HepG2 (cell line): ENCODE measurements around the gene FADD. TPM values are rescaled to one million over a fixed set of nuclear protein-coding genes. Genes with fewer than 3 reads are reported as not detected.

Source experiments
- ATAC-seq: fragments of 200-7000 bp; cut with Tn5 transposase; 3 replicates; pipeline ENCODE4 v1.9.1; 2020; ENCODE audit warnings: mild to moderate bottlenecking, moderate library complexity
- BruUV-seq: library from RNA; stranded (reverse); fragments of 400-500 nt; replicated peaks from 2 replicates; lab custom pipeline; 2021; lab: Mats Ljungman, UMichigan
- CTCF ChIA-PET: fragments of 300-600 bp; formaldehyde crosslinking; extraction: SDS; loops from one replicate; lab custom pipeline; 2021; ENCODE audit warnings: low total read pairs, inconsistent platforms, low intra/inter-chr PET ratio; lab: Yijun Ruan, JAX
- POLR2A ChIA-PET: fragments of 350-600 bp; sonication (Branson Sonifier 250); formaldehyde crosslinking; loops from one replicate; lab custom pipeline; 2020; ENCODE audit warnings: antibody characterized with exemption, inconsistent platforms; lab: Yijun Ruan, JAX
- DNase-seq: peaks from one replicate; pipeline ENCODE4 v3.0.0-alpha.2; 2015; ENCODE audit warnings: low spot score
- FAIRE-seq: peaks from 3 replicates; lab custom pipeline; 2011; peaks lifted over from hg19 to GRCh38; lab: Jason Lieb, UNC
- H2AFZ ChIP-seq: one replicate; pipeline ENCODE4 v1.6.1; 2011; ENCODE audit warnings: low read length, inconsistent platforms
- H3K27ac ChIP-seq: fragments of 300-600 bp; 3 replicates; pipeline ENCODE4 v1.8.0; 2011; ENCODE audit warnings: mixed run types, mild to moderate bottlenecking, mixed read lengths, low read length, inconsistent platforms; ENCODE audit not compliant: insufficient read depth; ENCODE audit errors: extremely low read length
- H3K27me3 ChIP-seq, 2 experiments: fragments of 200-600 bp in 1 of 2; 2 replicates in 1 of 2; 3 replicates in 1 of 2; pipeline versions ENCODE4 v1.6.0 to v1.8.0; 2011; ENCODE audit warnings: low read length in 2 of 2, mild to moderate bottlenecking in 2 of 2, moderate library complexity in 2 of 2, inconsistent platforms in 1 of 2; ENCODE audit not compliant: insufficient read depth in 2 of 2, control insufficient read depth in 1 of 2
- H3K36me3 ChIP-seq, 2 experiments: fragments of 200-600 bp in 1 of 2; replicated peaks in 1 of 2; 2 replicates in 1 of 2; 3 replicates in 1 of 2; pipeline versions ENCODE4 v1.5.1 to v1.8.0; 2011; ENCODE audit warnings: low read length in 2 of 2, inconsistent platforms in 1 of 2; ENCODE audit not compliant: insufficient read depth in 2 of 2, control insufficient read depth in 1 of 2
- H3K4me1 ChIP-seq: 2 replicates; pipeline ENCODE4 v1.5.1; 2012; ENCODE audit warnings: low read length, inconsistent platforms; ENCODE audit not compliant: insufficient read depth
- H3K4me2 ChIP-seq: 2 replicates; pipeline ENCODE4 v1.6.0; 2011; ENCODE audit warnings: low read depth, low read length, inconsistent platforms
- H3K4me3 ChIP-seq, 3 experiments: fragments of 200-600 bp in 1 of 3; sonication (generic), shearing (Covaris generic) in 1 of 3; replicated peaks in 1 of 3; 2 replicates each; pipeline ENCODE4 v1.5.1; 2011 to 2016; ENCODE audit warnings: low read length in 3 of 3, inconsistent platforms in 2 of 3, low read depth in 2 of 3, mild to moderate bottlenecking in 2 of 3, control low read depth in 1 of 3, mixed read lengths in 1 of 3; ENCODE audit not compliant: insufficient read depth in 1 of 3
- H3K79me2 ChIP-seq: one replicate; pipeline ENCODE4 v1.6.1; 2011; ENCODE audit warnings: low read length, inconsistent platforms; ENCODE audit not compliant: insufficient read depth
- H3K9ac ChIP-seq: 2 replicates; pipeline ENCODE4 v1.6.0; 2011; ENCODE audit warnings: mild to moderate bottlenecking, low read depth, low read length, inconsistent platforms; ENCODE audit not compliant: insufficient read depth
- H3K9me3 ChIP-seq: 2 replicates; pipeline ENCODE4 v1.5.1; 2012; ENCODE audit warnings: mild to moderate bottlenecking, low read length
- H4K20me1 ChIP-seq: 2 replicates; pipeline ENCODE4 v1.6.0; 2011; ENCODE audit warnings: inconsistent platforms, mild to moderate bottlenecking, low read length, moderate library complexity; ENCODE audit not compliant: insufficient read depth
- ZNF484 ChIP-seq: sonication (generic); formaldehyde crosslinking; IDR thresholded peaks from 2 replicates; pipeline ENCODE4 v1.5.1; 2020; ENCODE audit warnings: mild to moderate bottlenecking, low read depth, missing genetic modification reagents, borderline replicate concordance
- WGBS: methylation state at CpG from one replicate; pipeline ENCODE4 v1.1.6; 2017; ENCODE audit warnings: low lambda C conversion rate; 5-methylcytosine and 5-hydroxymethylcytosine counted together
- in situ Hi-C: cut with HindIII; loops from 2 replicates; pipeline ENCODE4 v1.10.0; 2017; ENCODE audit warnings: low pct_unique_long_range_greater_than_20kb; ENCODE audit not compliant: extremely low pct_ligation_motif_present
- intact Hi-C: fragments of 100-400 bp; cut with micrococcal nuclease; formaldehyde crosslinking; loops from one replicate; pipeline ENCODE4 v1.10.0; 2022; ENCODE audit not compliant: unreplicated experiment
- polyA plus RNA-seq, 8 experiments: library from polyadenylated mRNA; depleted of rRNA in 3 of 8; stranded (reverse) in 7 of 8; unstranded in 1 of 8; fragments of >200 nt; fragmentation: Illumina TruSeq in 4 of 8; extraction: Trizol in 4 of 8; gene quantifications; 2 replicates each; pipeline versions ENCODE4 v1.2.1 to v1.2.3, GENCODE V29; 2011 to 2016; ENCODE audit warnings: low read depth in 4 of 8, missing spikeins in 1 of 8, mixed read lengths in 1 of 8; ENCODE audit not compliant: insufficient read depth in 1 of 8
- total RNA-seq, 5 experiments: library from RNA; depleted of rRNA; stranded (reverse); fragments of >200 nt; fragmentation: Illumina TruSeq; extraction: Trizol; gene quantifications; 2 replicates each; pipeline ENCODE4 v1.2.3, GENCODE V29; 2016; ENCODE audit warnings: low read depth in 1 of 5
- TF ChIP-seq, protein P1 (sequence below): sonication (generic); formaldehyde crosslinking; IDR thresholded peaks from 2 replicates; pipeline ENCODE4 v1.5.1; 2020; ENCODE audit warnings: mild to moderate bottlenecking, missing genetic modification reagents, moderate library complexity

The FADD gene
- total and polyA plus RNA-seq, 2 of the 13 experiments (the other 11 are each of a cell fraction or from before 2014, with no cell fraction given), result 14.2 to 22.2 TPM

DNA sequence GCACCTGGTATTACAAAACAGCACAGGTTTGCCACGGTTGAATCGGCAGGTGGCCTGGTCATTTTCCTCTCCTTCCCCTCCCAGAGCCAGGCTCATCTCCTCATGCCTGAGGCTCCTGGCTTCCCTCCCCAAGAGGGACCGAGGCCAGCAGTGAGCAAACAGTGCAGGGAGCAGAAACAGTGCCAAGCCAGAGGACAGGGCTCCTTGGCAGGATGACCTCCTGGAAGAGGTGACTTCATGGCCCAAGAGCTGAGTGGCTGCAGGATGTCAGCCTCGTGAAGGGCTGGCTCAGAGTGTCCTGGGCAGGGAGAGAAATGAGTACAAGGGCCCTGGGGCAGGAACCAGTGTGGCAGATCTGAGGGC is 44.6 kb downstream of the FADD start:
- H3K4me1 ChIP-seq, result peaks cover 23% of the 10 kb centered on the region
- H3K9me3 ChIP-seq, result no peaks in the 10 kb centered on the region
- in situ Hi-C loops, result no loop called here
- H4K20me1 ChIP-seq, result no peaks in the 10 kb centered on the region
- peak overlapping the region; percentile 17 for H2AFZ ChIP-seq
- H3K4me3 ChIP-seq, result peak overlapping the region in 1 of 3 experiments; percentile 28; a peak in 1 of 6 replicates
- CTCF ChIA-PET, result no interaction called here
- FAIRE-seq, result no peak
- TF ChIP-seq, protein P1, sequence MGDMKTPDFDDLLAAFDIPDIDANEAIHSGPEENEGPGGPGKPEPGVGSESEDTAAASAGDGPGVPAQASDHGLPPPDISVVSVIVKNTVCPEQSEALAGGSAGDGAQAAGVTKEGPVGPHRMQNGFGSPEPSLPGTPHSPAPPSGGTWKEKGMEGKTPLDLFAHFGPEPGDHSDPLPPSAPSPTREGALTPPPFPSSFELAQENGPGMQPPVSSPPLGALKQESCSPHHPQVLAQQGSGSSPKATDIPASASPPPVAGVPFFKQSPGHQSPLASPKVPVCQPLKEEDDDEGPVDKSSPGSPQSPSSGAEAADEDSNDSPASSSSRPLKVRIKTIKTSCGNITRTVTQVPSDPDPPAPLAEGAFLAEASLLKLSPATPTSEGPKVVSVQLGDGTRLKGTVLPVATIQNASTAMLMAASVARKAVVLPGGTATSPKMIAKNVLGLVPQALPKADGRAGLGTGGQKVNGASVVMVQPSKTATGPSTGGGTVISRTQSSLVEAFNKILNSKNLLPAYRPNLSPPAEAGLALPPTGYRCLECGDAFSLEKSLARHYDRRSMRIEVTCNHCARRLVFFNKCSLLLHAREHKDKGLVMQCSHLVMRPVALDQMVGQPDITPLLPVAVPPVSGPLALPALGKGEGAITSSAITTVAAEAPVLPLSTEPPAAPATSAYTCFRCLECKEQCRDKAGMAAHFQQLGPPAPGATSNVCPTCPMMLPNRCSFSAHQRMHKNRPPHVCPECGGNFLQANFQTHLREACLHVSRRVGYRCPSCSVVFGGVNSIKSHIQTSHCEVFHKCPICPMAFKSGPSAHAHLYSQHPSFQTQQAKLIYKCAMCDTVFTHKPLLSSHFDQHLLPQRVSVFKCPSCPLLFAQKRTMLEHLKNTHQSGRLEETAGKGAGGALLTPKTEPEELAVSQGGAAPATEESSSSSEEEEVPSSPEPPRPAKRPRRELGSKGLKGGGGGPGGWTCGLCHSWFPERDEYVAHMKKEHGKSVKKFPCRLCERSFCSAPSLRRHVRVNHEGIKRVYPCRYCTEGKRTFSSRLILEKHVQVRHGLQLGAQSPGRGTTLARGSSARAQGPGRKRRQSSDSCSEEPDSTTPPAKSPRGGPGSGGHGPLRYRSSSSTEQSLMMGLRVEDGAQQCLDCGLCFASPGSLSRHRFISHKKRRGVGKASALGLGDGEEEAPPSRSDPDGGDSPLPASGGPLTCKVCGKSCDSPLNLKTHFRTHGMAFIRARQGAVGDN (CRISPR knock-in tag), result peak; percentile 13; the same call in 1 of the 2 replicates
- TF ChIP-seq ZNF484 (CRISPR knock-in tag), result no peak
- TF ChIP-seq, all 625 proteins: peak for 1
- intact Hi-C loops, result no loop called here
- DNase-seq (no peak), ATAC-seq (no peak; the same call in 1 of the 3 replicates)
- Histone ChIP-seq H3K79me2 (no peaks in the 10 kb centered on the region), H3K27ac (no peak overlapping the region), H3K27me3 (peaks cover 0 to 48% of the 10 kb centered on the region in 2 experiments; a peak in 3 of 5 replicates), H3K36me3 (no peaks in the 10 kb centered on the region), H3K4me2 (peak overlapping the region; percentile 46), H3K9ac (no peak overlapping the region)
- no TSS peak for BruUV-seq
- POLR2A ChIA-PET, result no interaction called here
- 3% methylated on average over 4 of the region's 4 CpGs for WGBS
